ENCODE results near the gene PMM1. TPM values are rescaled to one million over a fixed set of nuclear protein-coding genes. Genes with fewer than 3 reads are reported as not detected.

PMM1 gene
- total RNA-seq, 4 donors from 2014 or later: 17.7 to 26.1 (median 23.8) TPM

DNA sequence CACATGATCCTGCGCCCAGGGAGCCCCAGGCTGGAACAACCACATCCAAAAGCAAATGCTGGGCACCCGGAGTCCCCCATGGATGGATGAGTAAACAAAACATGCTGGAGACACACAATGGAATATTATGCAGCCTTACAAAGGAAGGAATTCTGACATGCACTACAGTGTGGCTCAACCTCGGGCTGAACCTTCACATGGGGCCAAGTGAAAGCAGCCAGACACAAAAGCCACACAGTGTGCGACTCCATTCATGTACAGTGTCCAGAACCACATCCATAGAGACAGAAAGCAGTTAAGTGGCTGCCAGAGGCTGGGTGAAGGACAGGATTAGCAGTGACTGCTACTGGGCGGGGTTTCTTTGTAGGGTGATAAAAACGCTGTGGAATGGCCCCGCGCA, 55.4 kb downstream of the PMM1 start:
- no peaks in the 10 kb centered on the region for H3K27me3 ChIP-seq
- intact Hi-C loops (cut with DNase I): no loop called here
- H3K4me3 ChIP-seq (replicated peaks in 1 of 3): no peak overlapping the region
- no peak overlapping the region for H3K27ac ChIP-seq
- H3K9me3 ChIP-seq: no peaks in the 10 kb centered on the region
- H3K36me3 ChIP-seq: peaks cover 17 to 26% of the 10 kb centered on the region in 2 donors
- no peak for DNase-seq
- 92 to 96% methylated on average over 8 of the region's 8 CpGs for WGBS, 2 donors
- no peak for TF ChIP-seq POLR2A (IDR thresholded peaks at IDR 0.05)
- TF ChIP-seq, protein P1, sequence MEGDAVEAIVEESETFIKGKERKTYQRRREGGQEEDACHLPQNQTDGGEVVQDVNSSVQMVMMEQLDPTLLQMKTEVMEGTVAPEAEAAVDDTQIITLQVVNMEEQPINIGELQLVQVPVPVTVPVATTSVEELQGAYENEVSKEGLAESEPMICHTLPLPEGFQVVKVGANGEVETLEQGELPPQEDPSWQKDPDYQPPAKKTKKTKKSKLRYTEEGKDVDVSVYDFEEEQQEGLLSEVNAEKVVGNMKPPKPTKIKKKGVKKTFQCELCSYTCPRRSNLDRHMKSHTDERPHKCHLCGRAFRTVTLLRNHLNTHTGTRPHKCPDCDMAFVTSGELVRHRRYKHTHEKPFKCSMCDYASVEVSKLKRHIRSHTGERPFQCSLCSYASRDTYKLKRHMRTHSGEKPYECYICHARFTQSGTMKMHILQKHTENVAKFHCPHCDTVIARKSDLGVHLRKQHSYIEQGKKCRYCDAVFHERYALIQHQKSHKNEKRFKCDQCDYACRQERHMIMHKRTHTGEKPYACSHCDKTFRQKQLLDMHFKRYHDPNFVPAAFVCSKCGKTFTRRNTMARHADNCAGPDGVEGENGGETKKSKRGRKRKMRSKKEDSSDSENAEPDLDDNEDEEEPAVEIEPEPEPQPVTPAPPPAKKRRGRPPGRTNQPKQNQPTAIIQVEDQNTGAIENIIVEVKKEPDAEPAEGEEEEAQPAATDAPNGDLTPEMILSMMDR (IDR thresholded peaks at IDR 0.05): no peak
- no peaks in the 10 kb centered on the region for H3K4me1 ChIP-seq

DNA sequence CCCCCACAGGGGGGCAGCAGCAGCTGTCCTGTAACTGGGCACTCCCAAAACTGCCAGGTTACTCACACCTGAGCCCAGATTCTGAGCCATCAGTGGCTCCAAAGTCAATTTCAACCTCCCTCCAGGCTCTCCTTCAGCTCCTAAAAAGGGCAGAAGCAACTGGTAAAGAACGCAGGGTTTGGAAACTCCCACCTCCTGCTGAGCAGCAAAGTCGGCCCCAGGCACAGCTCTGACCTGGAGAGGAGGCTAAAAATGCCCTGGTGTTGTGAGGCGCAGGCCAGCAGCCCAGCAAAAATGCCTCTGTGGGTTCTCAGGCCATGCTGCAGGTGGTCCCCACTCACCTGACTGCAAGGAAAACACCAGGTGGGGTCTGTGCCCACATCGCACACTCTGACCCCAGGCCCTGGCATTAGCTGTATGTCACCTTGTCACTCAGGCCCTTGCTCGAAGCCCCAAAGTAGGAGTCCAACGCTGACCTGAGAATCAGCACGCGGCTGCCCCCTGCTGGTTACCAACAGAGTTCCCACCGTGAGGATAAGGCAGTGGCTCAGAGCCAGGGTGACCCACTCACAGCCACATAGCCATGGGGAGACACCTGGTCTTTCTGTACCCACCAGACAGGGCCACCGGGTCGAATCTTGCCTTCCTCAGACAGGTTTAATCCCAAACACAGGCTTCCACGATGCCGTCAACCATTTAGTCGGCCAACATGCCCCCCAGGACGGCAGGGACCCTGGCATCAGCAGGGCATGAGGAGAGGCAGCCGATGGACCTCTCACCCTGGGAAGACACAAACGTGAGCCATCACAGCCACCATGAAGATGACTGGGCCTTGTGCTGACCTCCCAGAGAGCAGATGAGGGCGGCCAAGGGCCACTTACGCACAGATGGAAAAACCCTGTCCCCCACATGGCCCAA, 56.5 kb downstream of the PMM1 start:
- Histone ChIP-seq H3K9me3 (no peaks in the 10 kb centered on the region), H3K27ac (peak overlapping the region in 1 of 3 donors; percentile 33), H3K4me3 (replicated peaks in 1 of 3) (no peak overlapping the region), H3K4me1 (no peaks in the 10 kb centered on the region), H3K27me3 (no peaks in the 10 kb centered on the region), H3K36me3 (peaks cover 27 to 31% of the 10 kb centered on the region in 2 donors)
- TF ChIP-seq, protein P1 (IDR thresholded peaks at IDR 0.05): peak; percentile 39 to 78 (median 62)
- TF ChIP-seq POLR2A (IDR thresholded peaks at IDR 0.05): no peak
- intact Hi-C loops (cut with DNase I): no loop called here
- DNase-seq: peak; percentile 55 to 73
- WGBS, 2 donors: 73 to 78% methylated on average over 8 to 10 of the region's 19 CpGs

DNA sequence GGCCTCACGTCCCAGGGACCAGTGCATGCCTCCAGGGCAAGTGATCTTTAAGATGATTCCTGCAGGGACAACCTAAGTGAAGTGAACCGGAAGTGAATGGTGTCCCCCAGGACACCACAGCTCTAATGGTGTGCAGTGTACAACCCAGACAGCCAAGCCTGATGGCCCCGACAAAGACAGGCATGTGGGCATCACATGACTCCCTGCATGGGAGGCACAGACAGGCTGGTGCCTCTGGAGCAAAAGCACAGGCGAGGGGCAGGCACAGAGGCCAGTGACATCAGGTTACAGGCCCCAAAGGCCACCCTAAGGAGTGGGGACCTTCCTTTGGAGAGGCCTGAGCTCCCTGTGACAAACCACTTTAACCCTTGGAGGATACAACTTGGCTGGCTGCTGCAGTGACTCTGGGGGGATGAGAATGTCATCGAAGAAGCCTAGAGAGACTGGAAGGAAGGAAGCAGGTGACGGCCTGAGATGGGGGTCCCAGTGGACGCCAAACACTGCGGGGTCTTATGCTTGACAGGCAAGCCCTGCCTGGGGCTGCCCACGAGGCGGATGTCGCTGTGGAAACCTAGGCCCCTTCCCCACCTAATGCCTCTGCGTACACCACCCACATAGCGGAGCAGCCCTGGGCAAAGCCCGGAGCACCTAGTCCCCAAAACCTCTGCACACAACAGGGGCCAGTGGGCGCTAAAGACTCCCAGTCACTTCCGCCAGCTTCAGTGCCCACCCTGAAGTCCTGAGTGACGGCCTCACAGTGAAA, 57.7 kb downstream of the PMM1 start:
- DNase-seq: no peak
- Histone ChIP-seq H3K4me3 (replicated peaks in 1 of 3) (no peak overlapping the region), H3K27ac (no peak overlapping the region), H3K9me3 (no peaks in the 10 kb centered on the region), H3K36me3 (peaks cover 40 to 43% of the 10 kb centered on the region in 2 donors), H3K4me1 (no peaks in the 10 kb centered on the region), H3K27me3 (no peaks in the 10 kb centered on the region)
- no peak for TF ChIP-seq POLR2A (IDR thresholded peaks at IDR 0.05)
- TF ChIP-seq, protein P1 (IDR thresholded peaks at IDR 0.05): no peak
- intact Hi-C loops (cut with DNase I): no loop called here
- WGBS, 2 donors: 93% methylated on average over 14 of the region's 17 CpGs

DNA sequence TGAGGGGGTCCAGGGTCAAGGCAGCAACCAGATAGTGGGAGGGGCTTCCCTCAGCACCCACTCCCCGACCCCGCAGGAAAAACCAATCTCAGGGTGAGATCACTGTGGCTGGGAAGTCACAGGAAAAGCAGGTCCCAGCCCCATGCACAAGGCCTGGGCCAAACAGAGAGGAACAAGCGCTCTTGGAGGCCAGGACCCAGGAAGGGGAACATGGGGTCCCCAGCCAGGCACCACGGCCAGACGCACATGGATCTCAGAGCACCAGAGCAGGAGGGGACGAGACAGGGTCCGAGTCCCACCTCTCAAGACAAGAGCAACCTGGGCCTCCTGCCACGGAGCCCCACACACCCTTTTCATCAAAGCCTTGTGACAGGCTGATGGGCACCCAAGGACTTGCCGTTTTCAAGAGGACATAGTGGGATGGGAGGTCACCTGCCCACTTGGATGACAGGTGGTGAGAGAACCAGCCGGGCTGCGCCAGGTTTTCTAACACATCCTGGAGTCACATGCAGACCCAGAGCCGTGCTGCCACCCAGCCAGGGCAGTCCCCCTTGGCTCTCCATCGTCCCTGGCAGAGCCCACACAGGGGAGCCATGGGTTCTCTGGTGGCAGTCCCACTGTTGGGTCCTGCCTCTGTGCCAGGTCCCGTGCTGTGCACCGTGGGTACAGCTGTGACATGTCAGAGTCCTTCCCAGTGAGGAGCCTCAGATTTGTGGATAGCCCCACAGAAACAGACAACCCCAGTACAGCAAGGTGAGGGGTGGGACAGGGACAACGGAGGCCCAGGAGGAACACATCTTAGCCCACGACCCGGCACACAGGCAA, 58.5 kb downstream of the PMM1 start:
- intact Hi-C loops (cut with DNase I): no loop called here
- 88 to 97% methylated on average over 9 to 15 of the region's 18 CpGs for WGBS, 2 donors

More for the DNA sequence above, 58.5 kb downstream of the PMM1 start:
- Histone ChIP-seq H3K9me3 (no peaks in the 10 kb centered on the region), H3K27me3 (no peaks in the 10 kb centered on the region), H3K4me3 (replicated peaks in 1 of 3) (no peak overlapping the region), H3K4me1 (no peaks in the 10 kb centered on the region), H3K27ac (no peak overlapping the region), H3K36me3 (peaks cover 48 to 49% of the 10 kb centered on the region in 2 donors)
- DNase-seq: no peak
- no peak for TF ChIP-seq POLR2A (IDR thresholded peaks at IDR 0.05)
- TF ChIP-seq, protein P1 (IDR thresholded peaks at IDR 0.05): no peak

Measured in thyroid gland (tissue), 4 donors.